Neuronal stem cell (in vitro differentiated cells): ENCODE data around the gene UGT1A9.

Experiments
- DNase-seq: peaks from one replicate; pipeline ENCODE4 v3.0.0-alpha.2; 2013; ENCODE audit warnings: low spot score
- H2AFZ ChIP-seq: one replicate; pipeline ENCODE4 v1.6.1; 2013; ENCODE audit warnings: mild to moderate bottlenecking, low read length, inconsistent platforms
- H2AK5ac ChIP-seq: 2 replicates; pipeline ENCODE4 v1.6.1; 2013; ENCODE audit warnings: low read depth, mild to moderate bottlenecking, inconsistent platforms, low read length, moderate library complexity, mixed read lengths
- H2BK120ac ChIP-seq: 2 replicates; pipeline ENCODE4 v1.6.1; 2013; ENCODE audit warnings: low read depth, mild to moderate bottlenecking, inconsistent platforms, low read length, moderate library complexity, mixed read lengths
- H2BK12ac ChIP-seq: one replicate; pipeline ENCODE4 v1.6.1; 2013; ENCODE audit warnings: low read length, inconsistent platforms
- H2BK15ac ChIP-seq: 2 replicates; pipeline ENCODE4 v1.6.1; 2013; ENCODE audit warnings: mild to moderate bottlenecking, low read length, inconsistent platforms, mixed read lengths
- H2BK5ac ChIP-seq: one replicate; pipeline ENCODE4 v1.6.1; 2013; ENCODE audit warnings: inconsistent platforms, mild to moderate bottlenecking, low read length, moderate library complexity
- H3K14ac ChIP-seq: one replicate; pipeline ENCODE4 v1.6.1; 2013; ENCODE audit warnings: low read length, inconsistent platforms
- H3K18ac ChIP-seq: 2 replicates; pipeline ENCODE4 v1.6.1; 2013; ENCODE audit warnings: low read length, inconsistent platforms
- H3K23ac ChIP-seq: 2 replicates; pipeline ENCODE4 v1.6.1; 2013; ENCODE audit warnings: low read depth, mild to moderate bottlenecking, mixed read lengths, low read length, inconsistent platforms; ENCODE audit not compliant: poor library complexity
- H3K27ac ChIP-seq: replicated peaks from 3 replicates; pipeline ENCODE4 v1.5.1; 2013; ENCODE audit warnings: low read length, inconsistent platforms
- H3K27me3 ChIP-seq, 3 experiments: 2 replicates each; pipeline ENCODE4 v1.6.1; 2013; ENCODE audit warnings: low read length in 3 of 3, mild to moderate bottlenecking in 2 of 3, inconsistent platforms in 1 of 3, low read depth in 1 of 3, mixed read lengths in 1 of 3, moderate library complexity in 1 of 3; ENCODE audit not compliant: control insufficient read depth in 3 of 3, insufficient read depth in 3 of 3
- H3K36me3 ChIP-seq, 2 donors: replicated peaks in 1 of 2; 2 replicates each; pipeline ENCODE4 v1.6.1; 2013; ENCODE audit warnings: low read length in 2 of 2; ENCODE audit not compliant: control insufficient read depth in 2 of 2, insufficient read depth in 2 of 2
- H3K4ac ChIP-seq: 2 replicates; pipeline ENCODE4 v1.6.1; 2013; ENCODE audit warnings: inconsistent platforms, mild to moderate bottlenecking, low read length, moderate library complexity
- H3K4me1 ChIP-seq, 2 donors: 1 replicate in 1 of 2; 2 replicates in 1 of 2; pipeline ENCODE4 v1.6.1; 2013; ENCODE audit warnings: low read length in 2 of 2, low read depth in 1 of 2; ENCODE audit not compliant: control insufficient read depth in 2 of 2, insufficient read depth in 1 of 2
- H3K4me2 ChIP-seq: one replicate; pipeline ENCODE4 v1.6.1; 2013; ENCODE audit warnings: mild to moderate bottlenecking, low read length, inconsistent platforms; ENCODE audit not compliant: insufficient read depth, poor library complexity, severe bottlenecking
- H3K4me3 ChIP-seq, 2 donors: 2 replicates each; pipeline ENCODE4 v1.5.1; 2013; ENCODE audit warnings: low read length in 2 of 2, mild to moderate bottlenecking in 2 of 2, inconsistent platforms in 1 of 2, moderate library complexity in 1 of 2
- H3K79me1 ChIP-seq: one replicate; pipeline ENCODE4 v1.6.1; 2013; ENCODE audit warnings: low read depth, mild to moderate bottlenecking, inconsistent platforms, low read length, moderate library complexity
- H3K9ac ChIP-seq: one replicate; pipeline ENCODE4 v1.6.1; 2013; ENCODE audit warnings: mild to moderate bottlenecking, low read depth, low read length, inconsistent platforms; ENCODE audit not compliant: poor library complexity
- H3K9me3 ChIP-seq, 2 donors: replicated peaks in 1 of 2; 2 replicates each; pipeline versions ENCODE3 to v1.6.1; 2013; ENCODE audit warnings: low read length in 2 of 2, mild to moderate bottlenecking in 2 of 2, inconsistent platforms in 1 of 2, low read depth in 1 of 2, mixed read lengths in 1 of 2, moderate library complexity in 1 of 2; ENCODE audit not compliant: control insufficient read depth in 2 of 2, insufficient read depth in 1 of 2
- H4K8ac ChIP-seq: one replicate; pipeline ENCODE4 v1.6.1; 2013; ENCODE audit warnings: low read depth, mild to moderate bottlenecking, inconsistent platforms, low read length, moderate library complexity
- H4K91ac ChIP-seq: one replicate; pipeline ENCODE4 v1.6.1; 2013; ENCODE audit warnings: low read length, low read depth, mild to moderate bottlenecking, inconsistent platforms; ENCODE audit not compliant: poor library complexity
- WGBS, 2 donors: extraction: QIAGEN DNeasy Blood & Tissue Kit; methylation state at CpG; one replicate each; pipeline ENCODE4 v1.1.7; 2013; ENCODE audit warnings: missing lambda C conversion rate in 2 of 2, mixed read lengths in 1 of 2; ENCODE audit not compliant: insufficient read length in 2 of 2, insufficient replicate concordance in 1 of 2; ENCODE audit errors: extremely low coverage in 2 of 2; 5-methylcytosine and 5-hydroxymethylcytosine counted together

Gene UGT1A9

DNA sequence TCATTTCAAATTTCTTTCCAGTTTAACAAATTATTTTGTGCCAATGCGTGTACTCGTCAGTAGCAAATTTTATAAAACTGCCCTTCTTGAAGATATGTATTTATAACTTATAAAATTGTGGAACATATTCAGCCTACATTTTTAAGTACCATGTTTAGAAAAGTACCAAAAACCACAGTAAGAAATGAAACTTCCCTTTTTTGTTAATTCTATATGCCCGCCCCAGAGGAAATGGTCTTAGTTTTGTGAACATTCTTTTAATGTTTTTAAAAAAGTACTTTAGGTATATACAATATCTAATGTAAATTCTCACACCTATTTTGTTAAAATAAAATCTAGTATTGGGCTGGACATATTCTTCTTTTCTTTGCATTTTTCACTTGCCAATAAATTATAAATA lies 1.2 kb downstream of the UGT1A9 start:
- Histone ChIP-seq H2BK5ac (no peak overlapping the region), H2AFZ (no peak overlapping the region), H3K9ac (no peak overlapping the region), H3K4me3 (no peak overlapping the region), H2BK12ac (no peak overlapping the region), H3K18ac (no peak overlapping the region), H3K27me3 (no peaks in the 10 kb centered on the region), H3K79me1 (no peaks in the 10 kb centered on the region), H2BK120ac (no peak overlapping the region), H4K91ac (no peak overlapping the region), H3K27ac (no peak overlapping the region), H3K9me3 (no peaks in the 10 kb centered on the region), H3K4ac (no peak overlapping the region), H3K36me3 (no peaks in the 10 kb centered on the region), H3K14ac (no peak overlapping the region), H3K4me2 (no peak overlapping the region), H4K8ac (no peak overlapping the region), H3K4me1 (no peaks in the 10 kb centered on the region), H2AK5ac (no peak overlapping the region), H3K23ac (no peak overlapping the region), H2BK15ac (no peak overlapping the region)
- DNase-seq: no peak
- WGBS, 2 donors: no CpG with 5 or more reads among the region's 3 CpGs

GRCh38 chr2:233673896-233674295 lies 2.2 kb downstream of the UGT1A9 start:
- no peak overlapping the region for H2BK12ac ChIP-seq
- H3K9ac ChIP-seq: no peak overlapping the region
- no peak overlapping the region for H2BK5ac ChIP-seq
- H3K4me3 ChIP-seq: no peak overlapping the region
- H3K4me1 ChIP-seq: no peaks in the 10 kb centered on the region
- H3K79me1 ChIP-seq: no peaks in the 10 kb centered on the region
- H3K23ac ChIP-seq: no peak overlapping the region
- no peak overlapping the region for H4K91ac ChIP-seq
- no peak for DNase-seq
- H4K8ac ChIP-seq: no peak overlapping the region
- no peaks in the 10 kb centered on the region for H3K36me3 ChIP-seq
- no peak overlapping the region for H3K18ac ChIP-seq
- no peak overlapping the region for H2AFZ ChIP-seq
- no peaks in the 10 kb centered on the region for H3K27me3 ChIP-seq
- H3K4me2 ChIP-seq: no peak overlapping the region
- no peak overlapping the region for H3K27ac ChIP-seq
- no peak overlapping the region for H2AK5ac ChIP-seq
- no peak overlapping the region for H2BK120ac ChIP-seq
- H2BK15ac ChIP-seq: no peak overlapping the region
- no peak overlapping the region for H3K4ac ChIP-seq
- no peaks in the 10 kb centered on the region for H3K9me3 ChIP-seq
- H3K14ac ChIP-seq: no peak overlapping the region

- Histone ChIP-seq H3K18ac (no peak overlapping the region), H2BK12ac (no peak overlapping the region), H3K4ac (no peak overlapping the region), H3K27me3 (no peaks in the 10 kb centered on the region), H2AK5ac (no peak overlapping the region), H4K91ac (no peak overlapping the region), H3K4me3 (no peak overlapping the region), H3K79me1 (no peaks in the 10 kb centered on the region), H2BK5ac (no peak overlapping the region), H3K9ac (no peak overlapping the region), H3K23ac (no peak overlapping the region), H4K8ac (no peak overlapping the region), H3K36me3 (no peaks in the 10 kb centered on the region), H3K4me1 (no peaks in the 10 kb centered on the region), H2BK15ac (no peak overlapping the region), H3K14ac (no peak overlapping the region), H2BK120ac (no peak overlapping the region), H3K9me3 (no peaks in the 10 kb centered on the region), H2AFZ (no peak overlapping the region), H3K27ac (no peak overlapping the region), H3K4me2 (no peak overlapping the region)
- no peak for DNase-seq
- no CpG with 5 or more reads among the region's 1 CpG for WGBS, 2 donors
Observed at GRCh38 chr2:233674314-233674713, 2.6 kb downstream of the UGT1A9 start.

DNA sequence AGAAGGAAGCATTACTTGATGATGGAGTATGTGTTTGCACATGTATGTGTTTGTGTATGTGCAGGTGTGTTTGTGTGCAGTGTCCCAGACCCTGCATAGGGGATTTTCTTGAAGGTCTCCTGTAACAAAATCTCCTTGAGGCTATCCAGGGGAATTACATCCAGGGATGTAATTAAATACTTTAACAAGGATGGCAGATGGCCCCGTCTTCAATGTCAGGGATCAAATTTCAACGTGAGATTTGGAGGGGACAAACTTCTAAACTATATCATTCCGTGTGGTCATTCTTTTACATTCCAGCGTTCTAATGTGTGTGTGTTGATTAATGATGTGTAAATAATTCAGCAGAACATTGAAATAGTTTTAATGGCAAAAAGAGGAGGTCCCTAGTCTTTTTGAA lies 3.3 kb downstream of the UGT1A9 start:
- no peak overlapping the region for H2BK12ac ChIP-seq
- no peak overlapping the region for H3K14ac ChIP-seq
- WGBS, 2 donors: no CpG with 5 or more reads among the region's 4 CpGs
- no peak overlapping the region for H2BK5ac ChIP-seq
- H4K91ac ChIP-seq: no peak overlapping the region
- DNase-seq: no peak
- no peaks in the 10 kb centered on the region for H3K27me3 ChIP-seq
- no peaks in the 10 kb centered on the region for H3K4me1 ChIP-seq
- H3K4me3 ChIP-seq: no peak overlapping the region
- no peak overlapping the region for H4K8ac ChIP-seq
- no peak overlapping the region for H3K27ac ChIP-seq
- H2BK15ac ChIP-seq: no peak overlapping the region
- no peak overlapping the region for H3K4me2 ChIP-seq
- H3K9ac ChIP-seq: no peak overlapping the region
- H3K18ac ChIP-seq: no peak overlapping the region
- no peaks in the 10 kb centered on the region for H3K36me3 ChIP-seq
- H3K4ac ChIP-seq: no peak overlapping the region
- no peaks in the 10 kb centered on the region for H3K9me3 ChIP-seq
- no peak overlapping the region for H2BK120ac ChIP-seq
- no peak overlapping the region for H2AK5ac ChIP-seq
- H2AFZ ChIP-seq: no peak overlapping the region
- H3K79me1 ChIP-seq: no peaks in the 10 kb centered on the region
- no peak overlapping the region for H3K23ac ChIP-seq
